Chondrocyte (in vitro differentiated cells): Measurements from ENCODE around the gene PRDM10. TPM values are rescaled to one million over a fixed set of nuclear protein-coding genes. Genes with fewer than 3 reads are reported as not detected.
A peak's percentile ranks its signal among the peaks of the same experiment; 100 is the strongest.

Experiments used
- DNase-seq: peaks from one replicate; pipeline ENCODE4 v3.0.0; 2021; ENCODE audit warnings: mixed read lengths, low spot score
- H3K27ac Mint-ChIP-seq: one replicate; pipeline ENCODE4 v1.8.0; 2021; ENCODE audit warnings: mild to moderate bottlenecking, moderate library complexity, mixed read lengths; ENCODE audit not compliant: unreplicated experiment
- H3K27me3 Mint-ChIP-seq: 2 replicates; pipeline ENCODE4 v1.8.0; 2021; ENCODE audit warnings: low read depth, mixed read lengths
- H3K36me3 Mint-ChIP-seq: 2 replicates; pipeline ENCODE4 v1.8.0; 2021; ENCODE audit warnings: low read depth, mixed read lengths
- H3K4me1 Mint-ChIP-seq: 2 replicates; pipeline ENCODE4 v1.8.0; 2021; ENCODE audit warnings: low read depth, mild to moderate bottlenecking, mixed read lengths
- H3K4me3 Mint-ChIP-seq: one replicate; pipeline ENCODE4 v1.8.0; 2021; ENCODE audit warnings: mild to moderate bottlenecking, moderate library complexity, mixed read lengths; ENCODE audit not compliant: unreplicated experiment
- H3K9me3 Mint-ChIP-seq: 2 replicates; pipeline ENCODE4 v1.8.0; 2021; ENCODE audit warnings: low read depth, mixed read lengths
- total RNA-seq: library from RNA; stranded (reverse); gene quantifications from 3 replicates; pipeline ENCODE4 v1.2.1, GENCODE V29; 2021
- TF ChIP-seq, protein P1 (sequence below): fragments of 200-600 bp; sonication (generic); IDR thresholded peaks from 2 replicates; pipeline ENCODE4 v1.5.0; 2021; ENCODE audit warnings: antibody characterized with exemption, mild to moderate bottlenecking, moderate library complexity

The PRDM10 gene
- total RNA-seq, 1 donor from 2014 or later = 8.2 TPM

DNA sequence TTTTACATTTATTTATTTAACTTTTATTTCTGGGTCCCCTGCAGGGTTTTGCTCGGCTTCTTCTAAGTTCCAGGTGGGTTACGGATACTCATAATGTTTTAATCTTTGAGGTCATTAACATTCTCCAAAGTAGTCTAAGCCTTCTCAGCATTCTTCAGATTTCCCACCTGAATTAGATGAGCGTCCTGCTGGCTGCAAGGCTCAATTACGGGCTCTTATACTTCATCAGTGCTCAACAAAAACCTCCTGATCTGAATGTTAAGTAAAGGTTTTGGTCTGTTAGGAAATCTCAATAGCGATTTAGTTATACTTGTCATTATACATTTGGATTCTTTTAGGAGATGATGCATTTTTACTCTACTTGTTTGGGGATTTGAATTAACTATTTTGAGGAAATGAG is 80.0 kb downstream of the PRDM10 start:
- DNase-seq = no peak

GRCh38 chr11:129918361-129918760 is 84.3 kb downstream of the PRDM10 start:
- no peak overlapping the region for H3K27ac Mint-ChIP-seq
- TF ChIP-seq, protein P1, sequence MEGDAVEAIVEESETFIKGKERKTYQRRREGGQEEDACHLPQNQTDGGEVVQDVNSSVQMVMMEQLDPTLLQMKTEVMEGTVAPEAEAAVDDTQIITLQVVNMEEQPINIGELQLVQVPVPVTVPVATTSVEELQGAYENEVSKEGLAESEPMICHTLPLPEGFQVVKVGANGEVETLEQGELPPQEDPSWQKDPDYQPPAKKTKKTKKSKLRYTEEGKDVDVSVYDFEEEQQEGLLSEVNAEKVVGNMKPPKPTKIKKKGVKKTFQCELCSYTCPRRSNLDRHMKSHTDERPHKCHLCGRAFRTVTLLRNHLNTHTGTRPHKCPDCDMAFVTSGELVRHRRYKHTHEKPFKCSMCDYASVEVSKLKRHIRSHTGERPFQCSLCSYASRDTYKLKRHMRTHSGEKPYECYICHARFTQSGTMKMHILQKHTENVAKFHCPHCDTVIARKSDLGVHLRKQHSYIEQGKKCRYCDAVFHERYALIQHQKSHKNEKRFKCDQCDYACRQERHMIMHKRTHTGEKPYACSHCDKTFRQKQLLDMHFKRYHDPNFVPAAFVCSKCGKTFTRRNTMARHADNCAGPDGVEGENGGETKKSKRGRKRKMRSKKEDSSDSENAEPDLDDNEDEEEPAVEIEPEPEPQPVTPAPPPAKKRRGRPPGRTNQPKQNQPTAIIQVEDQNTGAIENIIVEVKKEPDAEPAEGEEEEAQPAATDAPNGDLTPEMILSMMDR = no peak
- no peak overlapping the region for H3K4me3 Mint-ChIP-seq
- H3K4me1 Mint-ChIP-seq = peaks cover 1% of the 10 kb centered on the region
- DNase-seq = no peak
- H3K9me3 Mint-ChIP-seq = no peaks in the 10 kb centered on the region
- H3K36me3 Mint-ChIP-seq = peaks cover 34% of the 10 kb centered on the region
- no peaks in the 10 kb centered on the region for H3K27me3 Mint-ChIP-seq

More for the DNA sequence above, 80.0 kb downstream of the PRDM10 start:
- no peaks in the 10 kb centered on the region for H3K9me3 Mint-ChIP-seq
- no peak overlapping the region for H3K4me3 Mint-ChIP-seq
- H3K4me1 Mint-ChIP-seq = peaks cover 3% of the 10 kb centered on the region
- TF ChIP-seq, protein P1 = no peak
- H3K27ac Mint-ChIP-seq = no peak overlapping the region
- H3K36me3 Mint-ChIP-seq = peaks cover 21% of the 10 kb centered on the region
- no peaks in the 10 kb centered on the region for H3K27me3 Mint-ChIP-seq

DNA sequence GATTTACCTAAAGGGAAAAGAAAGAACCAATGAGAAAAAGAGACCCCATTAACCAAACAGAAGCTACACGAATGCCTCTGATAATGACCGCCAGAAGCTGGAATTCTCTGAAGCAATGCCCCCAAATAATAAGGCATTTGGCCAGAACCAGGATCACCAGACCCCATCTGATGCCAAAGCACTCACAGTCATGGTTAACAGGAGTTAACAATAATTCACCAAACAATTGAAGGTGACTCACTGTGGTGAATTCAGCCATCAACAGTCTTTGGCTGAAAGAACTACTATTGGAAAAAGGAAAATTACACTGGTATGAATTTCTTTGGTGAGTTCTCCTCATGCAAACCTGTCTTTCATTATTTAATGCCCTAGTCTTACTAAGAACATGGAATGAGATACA is 85.4 kb downstream of the PRDM10 start:
- TF ChIP-seq, protein P1 = no peak
- Mint-ChIP-seq H3K27me3 (no peaks in the 10 kb centered on the region), H3K36me3 (peaks cover 37% of the 10 kb centered on the region), H3K9me3 (no peaks in the 10 kb centered on the region), H3K4me1 (no peaks in the 10 kb centered on the region), H3K27ac (no peak overlapping the region), H3K4me3 (no peak overlapping the region)
- DNase-seq = no peak

- Mint-ChIP-seq H3K4me3 (no peak overlapping the region), H3K4me1 (peaks cover 6% of the 10 kb centered on the region), H3K36me3 (peaks cover 39% of the 10 kb centered on the region), H3K9me3 (no peaks in the 10 kb centered on the region), H3K27ac (peak overlapping the region; percentile 14), H3K27me3 (no peaks in the 10 kb centered on the region)
- TF ChIP-seq, protein P1 = no peak
- no peak for DNase-seq
Observed at GRCh38 chr11:129911298-129911697, 91.3 kb downstream of the PRDM10 start.

GRCh38 chr11:129910360-129910759 is 92.3 kb downstream of the PRDM10 start:
- no peaks in the 10 kb centered on the region for H3K9me3 Mint-ChIP-seq
- H3K4me3 Mint-ChIP-seq = no peak overlapping the region
- H3K4me1 Mint-ChIP-seq = peaks cover 6% of the 10 kb centered on the region
- no peaks in the 10 kb centered on the region for H3K27me3 Mint-ChIP-seq
- TF ChIP-seq, protein P1 = no peak
- DNase-seq = no peak
- peaks cover 43% of the 10 kb centered on the region for H3K36me3 Mint-ChIP-seq
- H3K27ac Mint-ChIP-seq = no peak overlapping the region
